Kidney (tissue), 14 donors: ENCODE results near the gene NUMBL. TPM values are rescaled to one million over a fixed set of nuclear protein-coding genes. Genes with fewer than 3 reads are reported as not detected.

Source experiments
- DNase-seq, 5 donors: peaks; one replicate each; pipeline ENCODE4 v3.0.0-alpha.2; 2013 to 2020
- FAIRE-seq: peaks from 2 replicates; lab custom pipeline; 2012; peaks lifted over from hg19 to GRCh38; lab: Jason Lieb, UNC
- H3K27ac ChIP-seq, 2 donors: one replicate each; pipeline ENCODE4 v1.7.0; 2013; ENCODE audit warnings: low read depth in 2 of 2, low read length in 2 of 2, inconsistent platforms in 1 of 2
- H3K27me3 ChIP-seq: one replicate; pipeline ENCODE4 v1.7.1; 2013; ENCODE audit warnings: low read length, inconsistent platforms; ENCODE audit not compliant: control insufficient read depth, insufficient read depth
- H3K36me3 ChIP-seq, 3 donors: one replicate each; pipeline versions ENCODE4 v1.7.0 to v1.7.1; 2013; ENCODE audit warnings: low read length in 3 of 3, control low read depth in 1 of 3, inconsistent platforms in 1 of 3; ENCODE audit not compliant: insufficient read depth in 3 of 3, control insufficient read depth in 2 of 3
- H3K4me1 ChIP-seq, 3 donors: one replicate each; pipeline versions ENCODE4 v1.7.0 to v1.7.1; 2013; ENCODE audit warnings: low read length in 3 of 3, inconsistent platforms in 1 of 3, low read depth in 1 of 3; ENCODE audit not compliant: control insufficient read depth in 2 of 3, insufficient read depth in 2 of 3
- H3K4me3 ChIP-seq, 3 donors: one replicate each; pipeline versions ENCODE4 v1.7.0 to v1.8.1; 2013; ENCODE audit warnings: low read length in 3 of 3, control low read depth in 1 of 3, inconsistent platforms in 1 of 3
- H3K9ac ChIP-seq, 3 donors: one replicate each; pipeline versions ENCODE4 v1.7.0 to v1.7.1; 2013; ENCODE audit warnings: low read length in 3 of 3, control low read depth in 1 of 3, inconsistent platforms in 1 of 3
- H3K9me3 ChIP-seq, 3 donors: one replicate each; pipeline versions ENCODE4 v1.7.0 to v1.7.1; 2013; ENCODE audit warnings: low read length in 3 of 3, control low read depth in 1 of 3, inconsistent platforms in 1 of 3; ENCODE audit not compliant: control insufficient read depth in 2 of 3, insufficient read depth in 1 of 3
- intact Hi-C: fragments of 100-400 bp; cut with DNase I; formaldehyde crosslinking; loops from one replicate; pipeline ENCODE4 v1.11.1; 2022
- polyA plus RNA-seq: library from polyadenylated mRNA; stranded (reverse); fragments of 350-450 nt; fragmentation: Illumina TruSeq; extraction: RNeasy Lipid Tissue Mini Kit (QIAGEN cat#74804); gene quantifications from one replicate; pipeline ENCODE4 v1.2.3, GENCODE V29; 2014; ENCODE audit warnings: low read depth, low replicate concordance; ENCODE audit not compliant: insufficient read depth
- total RNA-seq: library from RNA; stranded (reverse); fragmentation: NEBNext Ultra II Directional; extraction: Animal tissue kit (Norgen Biotek cat#: 25700); gene quantifications from one replicate; pipeline ENCODE4 v1.2.1, GENCODE V29; 2021
- TF ChIP-seq, protein P1 (sequence below): IDR thresholded peaks from 3 replicates; pipeline ENCODE4 v1.5.1; 2012; ENCODE audit warnings: mild to moderate bottlenecking, moderate library complexity, borderline replicate concordance; ENCODE audit not compliant: insufficient read depth; ENCODE audit errors: extremely low read depth
- donor health status: control.
- donor health status: control.
- donor health status: control.
- donor health status: control.
- donor health status: control.
- donor health status: DM: yes; HTN: yes; CAD: no.
- donor health status: Normal renal cell carcinoma (clear cell type).

The NUMBL gene
- total and polyA plus RNA-seq, 2 donors from 2014 or later = 3.3 to 24.3 TPM

DNA sequence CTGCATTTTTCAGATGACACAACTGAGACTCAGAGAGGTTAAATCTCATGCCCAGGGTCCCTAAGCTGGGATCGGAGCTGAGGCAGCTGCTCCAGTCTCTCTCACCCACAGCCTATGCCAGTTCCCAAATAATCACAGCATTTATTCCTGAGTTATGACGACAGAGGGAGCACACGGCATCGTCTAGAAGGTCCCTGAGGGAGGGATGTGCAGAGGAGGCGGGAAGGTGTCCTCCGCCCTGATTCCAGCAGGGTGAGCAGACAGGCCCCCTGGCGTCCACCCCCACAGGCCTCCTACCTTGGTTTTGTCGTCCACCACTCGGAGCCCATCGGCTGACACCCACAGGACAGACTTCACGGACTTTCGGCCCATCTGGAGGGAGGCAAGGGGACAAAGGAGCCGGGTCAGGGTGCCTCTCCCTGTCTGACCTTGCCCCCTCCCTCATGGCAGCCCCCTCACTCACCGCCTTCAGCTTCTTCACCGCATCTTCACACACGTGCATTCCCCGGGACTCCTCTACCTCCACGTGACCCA, 8.0 kb downstream of the NUMBL start:
- Histone ChIP-seq H3K36me3 (peaks cover 7 to 14% (median 12%) of the 10 kb centered on the region in 3 donors), H3K4me1 (no peaks in the 10 kb centered on the region), H3K9me3 (no peaks in the 10 kb centered on the region), H3K27ac (no peak overlapping the region), H3K4me3 (no peak overlapping the region), H3K9ac (no peak overlapping the region), H3K27me3 (no peaks in the 10 kb centered on the region)
- TF ChIP-seq, protein P1, sequence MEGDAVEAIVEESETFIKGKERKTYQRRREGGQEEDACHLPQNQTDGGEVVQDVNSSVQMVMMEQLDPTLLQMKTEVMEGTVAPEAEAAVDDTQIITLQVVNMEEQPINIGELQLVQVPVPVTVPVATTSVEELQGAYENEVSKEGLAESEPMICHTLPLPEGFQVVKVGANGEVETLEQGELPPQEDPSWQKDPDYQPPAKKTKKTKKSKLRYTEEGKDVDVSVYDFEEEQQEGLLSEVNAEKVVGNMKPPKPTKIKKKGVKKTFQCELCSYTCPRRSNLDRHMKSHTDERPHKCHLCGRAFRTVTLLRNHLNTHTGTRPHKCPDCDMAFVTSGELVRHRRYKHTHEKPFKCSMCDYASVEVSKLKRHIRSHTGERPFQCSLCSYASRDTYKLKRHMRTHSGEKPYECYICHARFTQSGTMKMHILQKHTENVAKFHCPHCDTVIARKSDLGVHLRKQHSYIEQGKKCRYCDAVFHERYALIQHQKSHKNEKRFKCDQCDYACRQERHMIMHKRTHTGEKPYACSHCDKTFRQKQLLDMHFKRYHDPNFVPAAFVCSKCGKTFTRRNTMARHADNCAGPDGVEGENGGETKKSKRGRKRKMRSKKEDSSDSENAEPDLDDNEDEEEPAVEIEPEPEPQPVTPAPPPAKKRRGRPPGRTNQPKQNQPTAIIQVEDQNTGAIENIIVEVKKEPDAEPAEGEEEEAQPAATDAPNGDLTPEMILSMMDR = no peak
- FAIRE-seq = no peak
- intact Hi-C loops = no loop called here
- DNase-seq = no peak

DNA sequence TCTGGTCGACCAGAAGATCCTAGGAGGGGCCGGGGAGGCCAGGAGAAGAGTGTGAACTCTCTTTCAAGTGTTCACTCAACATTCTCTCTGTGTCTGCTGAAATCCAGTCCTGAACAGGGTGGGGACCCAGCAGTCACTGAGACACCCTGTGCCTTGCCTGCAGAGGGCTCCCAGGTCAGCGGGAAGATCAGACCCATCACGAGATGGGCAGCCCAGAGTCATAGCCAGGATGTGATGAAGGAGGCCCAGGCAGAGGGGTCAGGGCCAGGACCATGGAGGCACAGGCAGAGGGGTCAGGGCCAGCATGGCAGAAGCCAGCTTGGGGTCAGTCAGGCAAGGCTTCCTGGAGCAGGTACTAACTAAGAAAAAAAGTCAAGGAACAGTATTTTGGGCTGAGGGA, 9.4 kb downstream of the NUMBL start:
- peak in 1 of 5 donors; percentile 56 for DNase-seq
- TF ChIP-seq, protein P1 = no peak
- intact Hi-C loops = no loop called here
- Histone ChIP-seq H3K27ac (no peak overlapping the region), H3K4me1 (no peaks in the 10 kb centered on the region), H3K9me3 (no peaks in the 10 kb centered on the region), H3K36me3 (peaks cover 7 to 20% (median 9%) of the 10 kb centered on the region in 3 donors), H3K9ac (no peak overlapping the region), H3K27me3 (no peaks in the 10 kb centered on the region), H3K4me3 (no peak overlapping the region)
- no peak for FAIRE-seq

DNA sequence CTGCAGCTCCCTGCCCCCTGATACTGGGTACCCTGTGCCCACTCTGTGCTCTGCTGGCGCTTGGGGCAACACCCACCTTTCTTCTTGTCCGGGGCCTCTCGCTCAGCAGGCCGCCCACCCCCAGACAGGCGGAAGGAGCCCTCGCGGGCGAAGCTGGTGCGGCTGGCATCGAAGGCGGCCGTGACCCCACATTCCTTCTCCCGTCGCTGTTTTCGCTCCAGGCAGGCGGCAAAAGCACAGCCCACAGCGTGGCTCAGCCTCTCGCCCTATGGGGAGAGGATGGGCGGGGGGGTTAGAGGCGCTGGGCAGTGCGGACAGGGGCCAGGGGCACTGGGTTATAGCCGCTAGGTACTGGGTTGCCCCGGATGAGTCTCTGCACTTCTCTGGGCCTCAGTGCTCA, 13.3 kb downstream of the NUMBL start:
- TF ChIP-seq, protein P1 = no peak
- no peaks in the 10 kb centered on the region for H3K27me3 ChIP-seq
- no peaks in the 10 kb centered on the region for H3K9me3 ChIP-seq
- FAIRE-seq = no peak
- intact Hi-C loops = no loop called here
- peak in 1 of 5 donors; percentile 59 for DNase-seq
- no peak overlapping the region for H3K4me3 ChIP-seq
- H3K9ac ChIP-seq = no peak overlapping the region
- H3K27ac ChIP-seq = no peak overlapping the region
- peaks cover 5 to 29% (median 12%) of the 10 kb centered on the region in 3 donors for H3K36me3 ChIP-seq
- H3K4me1 ChIP-seq = no peaks in the 10 kb centered on the region

DNA sequence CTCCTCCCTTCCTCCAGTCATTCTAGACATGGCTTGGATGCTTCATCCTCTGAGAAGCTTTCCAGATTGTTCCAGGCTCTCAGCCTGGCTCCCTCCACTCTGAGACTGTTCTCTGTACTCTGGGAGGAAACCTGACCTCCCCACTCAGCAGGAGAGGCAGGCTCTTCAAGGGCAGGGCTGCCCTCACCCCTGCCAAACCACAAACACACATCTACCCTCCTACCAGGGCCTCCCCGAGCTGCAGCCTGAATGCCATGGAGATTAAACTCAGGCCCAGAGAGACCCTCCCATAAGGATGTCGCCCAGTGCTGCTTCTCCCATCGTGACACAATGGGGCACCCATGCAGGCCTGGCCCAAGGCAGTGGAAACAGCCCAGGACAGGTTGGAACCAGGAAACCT, 16.2 kb downstream of the NUMBL start:
- FAIRE-seq (no peak), DNase-seq (peak in 1 of 5 donors; percentile 46)
- Histone ChIP-seq H3K36me3 (peaks cover 12 to 31% (median 21%) of the 10 kb centered on the region in 3 donors), H3K9me3 (peaks cover 0 to 2% (median 0%) of the 10 kb centered on the region in 3 donors), H3K27me3 (no peaks in the 10 kb centered on the region), H3K9ac (no peak overlapping the region), H3K27ac (no peak overlapping the region), H3K4me3 (no peak overlapping the region), H3K4me1 (no peaks in the 10 kb centered on the region)
- TF ChIP-seq, protein P1 = no peak
- intact Hi-C loops = no loop called here
